Left ventricle myocardium superior (tissue), 1 donor: ENCODE measurements around the gene NCDN. TPM values are rescaled to one million over a fixed set of nuclear protein-coding genes. Genes with fewer than 3 reads are reported as not detected.

Experiments used
- ATAC-seq: fragments of 200-7000 bp; cut with Tn5 transposase; one replicate; pipeline ENCODE4 v1.9.1; 2020; ENCODE audit warnings: mild to moderate bottlenecking, moderate library complexity
- DNase-seq: peaks from one replicate; pipeline ENCODE4 v3.0.0-alpha.2; 2020
- intact Hi-C: fragments of 100-400 bp; cut with micrococcal nuclease; formaldehyde crosslinking; loops from one replicate; pipeline ENCODE4 v1.11.0; 2022
- total RNA-seq: library from RNA; stranded (reverse); fragmentation: NEBNext Ultra II Directional; extraction: Animal tissue kit (Norgen Biotek cat#: 25700); gene quantifications from one replicate; pipeline ENCODE4 v1.2.1, GENCODE V29; 2021
- donor health status: DM: no; HTN: yes; CAD: no; lungs with severe emphysema.

Gene NCDN
- total RNA-seq, 1 donor from 2014 or later: 24.5 TPM

- DNase-seq: no peak
- intact Hi-C loops: no loop called here
- ATAC-seq: no peak
These were observed 11.0 kb upstream of the NCDN start for GRCh38 chr1:35546614-35547013.

- DNase-seq: no peak
- intact Hi-C loops: no loop called here
- no peak for ATAC-seq
These were observed 3.7 kb upstream of the NCDN start for GRCh38 chr1:35553851-35554250.

GRCh38 chr1:35554266-35555211 is 3.1 kb upstream of the NCDN start:
- intact Hi-C loops: loop anchor here (5.0 kb wide), 1 partner anchor 102 kb away; no protein-coding TSS in a partner anchor
- ATAC-seq (no peak), DNase-seq (no peak)

- DNase-seq (no peak), ATAC-seq (no peak)
- intact Hi-C loops: loop anchor here (5.0 kb wide), 1 partner anchor 103 kb away; no protein-coding TSS in a partner anchor
These were observed 2.4 kb upstream of the NCDN start for GRCh38 chr1:35555212-35555584.

GRCh38 chr1:35555601-35556477 is 1.8 kb upstream of the NCDN start:
- ATAC-seq: no peak
- DNase-seq: no peak
- intact Hi-C loops: loop anchor here (5.0 kb wide), 1 partner anchor 104 kb away; no protein-coding TSS in a partner anchor

GRCh38 chr1:35556484-35557117 is 998 bp upstream of the NCDN start:
- intact Hi-C loops: loop anchor here (5.0 kb wide), 1 partner anchor 104 kb away; no protein-coding TSS in a partner anchor

GRCh38 chr1:35557118-35557610 is 435 bp upstream of the NCDN start, which contains the start of gene KIAA0319L:
TSS of gene KIAA0319L (minus strand) at chr1:35557403. CDS start at chr1:35554491, 2,912 bp downstream.
- ATAC-seq (peak; percentile 90), DNase-seq (peak; percentile 93)
- intact Hi-C loops: loop anchor here (5.0 kb wide), 1 partner anchor 105 kb away; no protein-coding TSS in a partner anchor

More at GRCh38 chr1:35556484-35557117, 998 bp upstream of the NCDN start:
- DNase-seq: no peak
- ATAC-seq: no peak

GRCh38 chr1:35558374-35559316 is 1.0 kb downstream of the NCDN start:
- intact Hi-C loops: loop anchor here (5.0 kb wide), 1 partner anchor 106 kb away; no protein-coding TSS in a partner anchor

GRCh38 chr1:35559317-35559944 is 1.8 kb downstream of the NCDN start:
- no peak for DNase-seq
- intact Hi-C loops: loop anchor here (5.0 kb wide), 1 partner anchor 107 kb away; no protein-coding TSS in a partner anchor

More at GRCh38 chr1:35558374-35559316, 1.0 kb downstream of the NCDN start:
- peak; percentile 39 for DNase-seq
- ATAC-seq: no peak

GRCh38 chr1:35560256-35561225 is 2.9 kb downstream of the NCDN start:
- intact Hi-C loops: no loop called here
- DNase-seq (peak; percentile 91), ATAC-seq (peak; percentile 26)

More at GRCh38 chr1:35559317-35559944, 1.8 kb downstream of the NCDN start:
- no peak for ATAC-seq

- intact Hi-C loops: no loop called here
- ATAC-seq (no peak), DNase-seq (no peak)
These were observed 3.8 kb downstream of the NCDN start for GRCh38 chr1:35561297-35561971.

GRCh38 chr1:35561972-35562680 is 4.5 kb downstream of the NCDN start:
- intact Hi-C loops: no loop called here
- no peak for ATAC-seq
- no peak for DNase-seq

- DNase-seq (no peak), ATAC-seq (no peak)
- intact Hi-C loops: no loop called here
These were observed 5.6 kb downstream of the NCDN start for GRCh38 chr1:35563166-35563565.

GRCh38 chr1:35564037-35564883 is 6.7 kb downstream of the NCDN start:
- intact Hi-C loops: no loop called here
- ATAC-seq: peak; percentile 44

More at GRCh38 chr1:35564037-35564883, 6.7 kb downstream of the NCDN start:
- DNase-seq: peak; percentile 80
